Cardiac fibroblast (primary cell): ENCODE data around the gene ATG4A.

ENCODE experiments used
- DNase-seq, 2 donors: peaks; one replicate each; pipeline versions ENCODE4 v3.0.0 to v3.0.0-alpha.2; 2010; ENCODE audit warnings: low read depth in 2 of 2
- H3K4me3 ChIP-seq, 2 donors: replicated peaks in 1 of 2; 1 replicate in 1 of 2; 2 replicates in 1 of 2; pipeline ENCODE4 v1.5.1; 2011; ENCODE audit warnings: low read depth in 2 of 2, low read length in 2 of 2, mild to moderate bottlenecking in 2 of 2, moderate library complexity in 1 of 2
- CTCF ChIP-seq: IDR thresholded peaks from one replicate; pipeline ENCODE4 v1.5.1; 2011; ENCODE audit warnings: low read depth, mild to moderate bottlenecking, low read length, inconsistent platforms

Gene ATG4A

GRCh38 chrX:108156082-108156481 is 64.5 kb downstream of the ATG4A start:
- no peak for DNase-seq
- H3K4me3 ChIP-seq, result no peak overlapping the region
- TF ChIP-seq CTCF, result no peak

- no peak overlapping the region for H3K4me3 ChIP-seq
- TF ChIP-seq CTCF, result no peak
- DNase-seq, result no peak
Measured at GRCh38 chrX:108156934-108157466, 65.4 kb downstream of the ATG4A start.

GRCh38 chrX:108157628-108158027 is 66.0 kb downstream of the ATG4A start:
- DNase-seq, result no peak
- H3K4me3 ChIP-seq, result no peak overlapping the region
- no peak for TF ChIP-seq CTCF

- H3K4me3 ChIP-seq, result no peak overlapping the region
- no peak for TF ChIP-seq CTCF
- DNase-seq, result no peak
Measured at GRCh38 chrX:108159028-108159670, 67.6 kb downstream of the ATG4A start.

GRCh38 chrX:108160309-108160708 is 68.7 kb downstream of the ATG4A start:
- no peak for DNase-seq
- TF ChIP-seq CTCF, result no peak
- H3K4me3 ChIP-seq, result no peak overlapping the region

- no peak for DNase-seq
- H3K4me3 ChIP-seq, result no peak overlapping the region
- no peak for TF ChIP-seq CTCF
Measured at GRCh38 chrX:108162265-108162664, 70.7 kb downstream of the ATG4A start.
